GM12878 (cell line): ENCODE measurements around the gene HMG20B. TPM values are rescaled to one million over a fixed set of nuclear protein-coding genes. Genes with fewer than 3 reads are reported as not detected.
A peak's percentile ranks its signal among the peaks of the same experiment; 100 is the strongest.

Experiments
- CREB1 ChIP-seq: IDR thresholded peaks from 2 replicates; pipeline ENCODE4 v1.6.1; 2012; ENCODE audit warnings: low read depth, mild to moderate bottlenecking, inconsistent platforms
- ETV6 ChIP-seq, 2 experiments: fragments of 450-650 bp in 1 of 2; IDR thresholded peaks in 1 of 2; conservative IDR thresholded peaks in 1 of 2; 2 replicates each; pipeline ENCODE4 v1.6.1; 2014; ENCODE audit warnings: antibody characterized with exemption in 1 of 2, borderline replicate concordance in 1 of 2, low read depth in 1 of 2, mild to moderate bottlenecking in 1 of 2, moderate library complexity in 1 of 2
- FOXM1 ChIP-seq: IDR thresholded peaks from 2 replicates; pipeline ENCODE4 v1.6.1; 2012; ENCODE audit warnings: low read depth, mild to moderate bottlenecking, inconsistent platforms, low read length, moderate library complexity
- HDGF ChIP-seq: fragments of 450-650 bp; IDR thresholded peaks from 2 replicates; pipeline ENCODE4 v1.6.1; 2016; ENCODE audit warnings: antibody characterized with exemption
- PAX5 ChIP-seq: IDR thresholded peaks from 2 replicates; pipeline ENCODE4 v1.6.1; 2011; ENCODE audit warnings: low read depth, low read length, borderline replicate concordance
- RAD21 ChIP-seq: IDR thresholded peaks from 2 replicates; pipeline ENCODE4 v1.6.1; 2011; ENCODE audit warnings: mild to moderate bottlenecking, low read depth, low read length, moderate library complexity; ENCODE audit not compliant: insufficient read depth
- SUPT20H ChIP-seq: IDR thresholded peaks from 2 replicates; pipeline ENCODE4 v1.6.1; 2011; ENCODE audit warnings: low read depth, mild to moderate bottlenecking, low read length, moderate library complexity, borderline replicate concordance; ENCODE audit not compliant: control insufficient read depth
- polyA plus RNA-seq, 11 experiments: library from polyadenylated mRNA; depleted of rRNA in 4 of 11; unstranded in 6 of 11; stranded (reverse) in 5 of 11; fragments of >200 nt; fragmentation: Nextera tagmentation in 4 of 11; fragmentation: Illumina TruSeq in 1 of 11; extraction: Ambion mirVana in 4 of 11; extraction: Trizol in 1 of 11; gene quantifications; 1 replicate in 1 of 11; 2 replicates in 10 of 11; pipeline versions ENCODE4 v1.2.1 to v1.2.3, GENCODE V29; 2011 to 2016; ENCODE audit warnings: inconsistent platforms in 2 of 11, missing spikeins in 2 of 11, low read depth in 1 of 11
- total RNA-seq, 4 experiments: library from RNA; depleted of rRNA in 3 of 4; stranded (reverse); fragments of >200 nt in 3 of 4; fragmentation: Illumina TruSeq in 1 of 4; extraction: Trizol in 1 of 4; gene quantifications; 2 replicates each; pipeline versions ENCODE4 v1.2.1 to v1.2.3, GENCODE V29; 2013 to 2021
- TF ChIP-seq, protein P1 (sequence below): fragments of 450-650 bp; formaldehyde crosslinking; IDR thresholded peaks from 2 replicates; pipeline ENCODE4 v1.4.0; 2022; ENCODE audit warnings: mild to moderate bottlenecking, moderate library complexity

The HMG20B gene
- total and polyA plus RNA-seq, 10 of the 15 experiments (the other 5 are each of a cell fraction or from before 2014, with no cell fraction given): 0.37 to 92.7 (median 47.0) TPM

DNA sequence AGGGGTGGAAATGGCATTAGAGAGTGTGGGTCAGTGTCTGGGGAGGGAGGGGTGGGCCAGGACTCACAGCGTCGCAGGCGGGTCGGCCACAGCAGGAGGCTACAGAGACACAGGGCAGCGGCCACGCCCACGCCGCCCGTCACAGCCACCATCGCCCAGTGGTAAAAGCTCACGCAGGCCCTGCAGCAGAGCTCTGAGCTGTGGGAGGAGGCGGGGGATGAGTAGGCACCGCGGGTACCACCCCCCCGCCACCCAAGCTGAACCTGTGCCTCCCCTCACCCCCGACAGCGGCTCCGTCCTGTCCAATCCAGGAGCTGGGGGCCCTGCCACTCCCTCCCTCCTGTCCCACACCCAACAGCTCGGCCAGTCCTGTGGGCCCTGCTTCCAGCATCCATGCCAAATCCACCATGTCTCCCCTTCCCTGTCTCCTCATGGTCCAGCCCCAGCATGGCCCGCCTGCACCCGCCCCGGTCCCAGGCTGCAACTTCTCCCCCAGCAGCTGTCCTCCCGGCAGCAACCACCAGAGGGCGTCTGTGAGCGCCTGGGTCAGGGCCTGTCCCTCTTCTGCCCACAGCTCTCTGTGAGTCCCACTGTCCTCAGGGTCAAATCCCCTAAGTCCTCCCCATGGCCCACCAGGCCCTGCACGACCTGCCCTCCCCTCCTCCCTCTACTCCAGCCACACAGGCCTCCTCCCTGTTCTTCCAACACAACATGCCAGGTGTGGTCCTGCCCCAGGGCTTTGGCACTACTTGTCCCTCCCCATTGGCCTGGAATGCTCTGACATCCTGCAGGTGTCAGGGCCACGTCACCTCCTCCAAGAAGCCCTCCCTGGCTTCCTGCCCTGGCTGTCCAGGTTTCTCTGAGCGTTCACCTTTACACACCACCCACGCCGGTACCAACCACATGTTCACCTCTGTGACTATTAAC, 27.7 kb upstream of the HMG20B start (continued):
- TF ChIP-seq ETV6 (conservative IDR thresholded peaks at IDR 0.05 in 1 of 2, IDR thresholded peaks at IDR 0.05 in 1 of 2; ENCODE audit: borderline replicate concordance in 1 of 2, low read depth in 1 of 2) (no peak), CREB1 (0 out of 2 replicates have a peak, but pooled peaks have one; percentile 30), SUPT20H (no peak), RAD21 (peak; percentile 72), HDGF (peak; percentile 81), FOXM1 (no peak), PAX5 (no peak)
- TF ChIP-seq, protein P1, sequence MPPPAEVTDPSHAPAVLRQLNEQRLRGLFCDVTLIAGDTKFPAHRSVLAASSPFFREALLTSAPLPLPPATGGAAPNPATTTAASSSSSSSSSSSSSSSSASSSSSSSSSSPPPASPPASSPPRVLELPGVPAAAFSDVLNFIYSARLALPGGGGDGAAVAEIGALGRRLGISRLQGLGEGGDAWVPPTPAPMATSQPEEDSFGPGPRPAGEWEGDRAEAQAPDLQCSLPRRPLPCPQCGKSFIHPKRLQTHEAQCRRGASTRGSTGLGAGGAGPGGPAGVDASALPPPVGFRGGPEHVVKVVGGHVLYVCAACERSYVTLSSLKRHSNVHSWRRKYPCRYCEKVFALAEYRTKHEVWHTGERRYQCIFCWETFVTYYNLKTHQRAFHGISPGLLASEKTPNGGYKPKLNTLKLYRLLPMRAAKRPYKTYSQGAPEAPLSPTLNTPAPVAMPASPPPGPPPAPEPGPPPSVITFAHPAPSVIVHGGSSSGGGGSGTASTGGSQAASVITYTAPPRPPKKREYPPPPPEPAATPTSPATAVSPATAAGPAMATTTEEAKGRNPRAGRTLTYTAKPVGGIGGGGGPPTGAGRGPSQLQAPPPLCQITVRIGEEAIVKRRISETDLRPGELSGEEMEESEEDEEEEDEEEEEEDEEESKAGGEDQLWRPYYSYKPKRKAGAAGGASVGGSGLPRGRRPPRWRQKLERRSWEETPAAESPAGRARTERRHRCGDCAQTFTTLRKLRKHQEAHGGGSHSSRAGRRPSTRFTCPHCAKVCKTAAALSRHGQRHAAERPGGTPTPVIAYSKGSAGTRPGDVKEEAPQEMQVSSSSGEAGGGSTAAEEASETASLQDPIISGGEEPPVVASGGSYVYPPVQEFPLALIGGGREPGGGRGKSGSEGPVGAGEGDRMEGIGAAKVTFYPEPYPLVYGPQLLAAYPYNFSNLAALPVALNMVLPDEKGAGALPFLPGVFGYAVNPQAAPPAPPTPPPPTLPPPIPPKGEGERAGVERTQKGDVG: no peak
